Activated CD4-positive, alpha-beta T cell treated with anti-CD3 and anti-CD28 coated beads for 1 hour (primary cell): Measurements from ENCODE around the gene DIABLO.
"Not testable (repeated sequence)": the region's sequence is repeated elsewhere in the genome, so short reads cannot be mapped to it uniquely, and the experiment has no call there.

ENCODE experiments used
- DNase-seq: peaks from one replicate; pipeline ENCODE4 v3.0.0-alpha.2; 2020

DIABLO gene

GRCh38 chr12:122187466-122187865 is 38.4 kb downstream of the DIABLO start:
- no peak for DNase-seq

- no peak for DNase-seq
These were observed 40.3 kb downstream of the DIABLO start for GRCh38 chr12:122185494-122186082.

- DNase-seq, result no peak
These were observed 40.8 kb downstream of the DIABLO start for GRCh38 chr12:122185079-122185478.

- no peak for DNase-seq
These were observed 41.3 kb downstream of the DIABLO start for GRCh38 chr12:122184517-122184916.

- no peak for DNase-seq
These were observed 42.3 kb downstream of the DIABLO start for GRCh38 chr12:122183588-122183940.

- DNase-seq, result no peak
These were observed 42.8 kb downstream of the DIABLO start, which contains the start of gene LRRC43 for GRCh38 chr12:122182887-122183587. Gene LRRC43, plus strand, starts transcription at chr12:122183123. Its CDS starts 22 bp downstream, at chr12:122183145.

GRCh38 chr12:122176473-122176872 is 49.4 kb downstream of the DIABLO start:
- DNase-seq, result not testable (repeated sequence)

- DNase-seq, result no peak
These were observed 51.6 kb downstream of the DIABLO start, which contains the start of gene IL31 for GRCh38 chr12:122174155-122174845. Gene IL31, minus strand, starts transcription at chr12:122174221. Its CDS starts 49 bp downstream, at chr12:122174172.

GRCh38 chr12:122172262-122172939 is 53.5 kb downstream of the DIABLO start:
- no peak for DNase-seq

- no peak for DNase-seq
These were observed 54.5 kb downstream of the DIABLO start for GRCh38 chr12:122171399-122171798.

GRCh38 chr12:122168492-122168891 is 57.4 kb downstream of the DIABLO start:
- no peak for DNase-seq

GRCh38 chr12:122167356-122167925 is 58.4 kb downstream of the DIABLO start:
- DNase-seq, result no peak

GRCh38 chr12:122166422-122167349 is 59.2 kb downstream of the DIABLO start:
- DNase-seq, result no peak

- DNase-seq, result no peak
These were observed 62.9 kb downstream of the DIABLO start for GRCh38 chr12:122162976-122163375.

- DNase-seq, result no peak
These were observed 64.2 kb downstream of the DIABLO start for GRCh38 chr12:122161682-122162081.

GRCh38 chr12:122160761-122161160 is 65.1 kb downstream of the DIABLO start:
- no peak for DNase-seq

- DNase-seq, result no peak
These were observed 66.0 kb downstream of the DIABLO start for GRCh38 chr12:122159882-122160281.

- DNase-seq, result no peak
These were observed 67.1 kb downstream of the DIABLO start for GRCh38 chr12:122158700-122159285.
